ENCODE data around the gene MBD3L3. TPM values are rescaled to one million over a fixed set of nuclear protein-coding genes. Genes with fewer than 3 reads are reported as not detected.
A peak's percentile ranks its signal among the peaks of the same experiment; 100 is the strongest.
"Not testable (repeated sequence)": the region's sequence is repeated elsewhere in the genome, so short reads cannot be mapped to it uniquely, and the experiment has no call there.

Gene MBD3L3
- total RNA-seq, 1 donor, result not detected

- H3K9me3 ChIP-seq (ENCODE audit: low read depth, low read length); DNase-seq (ENCODE audit: insufficient read length, low spot score, missing footprints); H3K27ac ChIP-seq (ENCODE audit: low read depth, low read length); H3K79me2 ChIP-seq (ENCODE audit: insufficient read depth, low read length); H4K20me1 ChIP-seq (ENCODE audit: insufficient read depth, low read length); H3K4me3 ChIP-seq (ENCODE audit: insufficient read depth, low read length); H3K27me3 ChIP-seq (ENCODE audit: insufficient read depth, low read length); H2AFZ ChIP-seq (ENCODE audit: low read length); H3K4me1 ChIP-seq (ENCODE audit: insufficient read depth, low read length); H3K4me2 ChIP-seq (ENCODE audit: insufficient read depth, low read length); H3K36me3 ChIP-seq (ENCODE audit: insufficient read depth, low read length): not testable (repeated sequence)
Observed at GRCh38 chr19:7021331-7021730, 37.1 kb downstream of the MBD3L3 start, which contains the start of gene MBD3L2B. Gene MBD3L2B (minus strand): TSS chr19:7021431. CDS start chr19:7021397, 34 bp downstream.

- no peaks in the 10 kb centered on the region for H3K79me2 ChIP-seq (ENCODE audit: insufficient read depth, low read length)
- H3K4me3 ChIP-seq (ENCODE audit: insufficient read depth, low read length), result no peak overlapping the region
- TF ChIP-seq CTCF (IDR thresholded peaks at IDR 0.05; ENCODE audit: extremely low read depth, low read depth, low read length), result no peak
- no peaks in the 10 kb centered on the region for H3K36me3 ChIP-seq (ENCODE audit: insufficient read depth, low read length)
- H4K20me1 ChIP-seq (ENCODE audit: insufficient read depth, low read length), result no peaks in the 10 kb centered on the region
- H2AFZ ChIP-seq (ENCODE audit: low read length), result no peak overlapping the region
- H3K27me3 ChIP-seq (ENCODE audit: insufficient read depth, low read length), result no peaks in the 10 kb centered on the region
- DNase-seq (ENCODE audit: insufficient read length, low spot score, missing footprints), result no peak
- H3K27ac ChIP-seq (ENCODE audit: low read depth, low read length), result no peak overlapping the region
- H3K9me3 ChIP-seq (ENCODE audit: low read depth, low read length), result no peaks in the 10 kb centered on the region
- H3K4me1 ChIP-seq (ENCODE audit: insufficient read depth, low read length), result no peaks in the 10 kb centered on the region
- H3K4me2 ChIP-seq (ENCODE audit: insufficient read depth, low read length), result no peak overlapping the region
Observed at GRCh38 chr19:7018828-7019227, 39.6 kb downstream of the MBD3L3 start.

- Histone ChIP-seq H2AFZ (ENCODE audit: low read length) (no peak overlapping the region), H3K27ac (ENCODE audit: low read depth, low read length) (no peak overlapping the region), H4K20me1 (ENCODE audit: insufficient read depth, low read length) (no peaks in the 10 kb centered on the region), H3K4me1 (ENCODE audit: insufficient read depth, low read length) (no peaks in the 10 kb centered on the region), H3K4me2 (ENCODE audit: insufficient read depth, low read length) (no peak overlapping the region), H3K36me3 (ENCODE audit: insufficient read depth, low read length) (no peaks in the 10 kb centered on the region), H3K4me3 (ENCODE audit: insufficient read depth, low read length) (no peak overlapping the region), H3K79me2 (ENCODE audit: insufficient read depth, low read length) (no peaks in the 10 kb centered on the region), H3K9me3 (ENCODE audit: low read depth, low read length) (no peaks in the 10 kb centered on the region), H3K27me3 (ENCODE audit: insufficient read depth, low read length) (no peaks in the 10 kb centered on the region)
- TF ChIP-seq CTCF (IDR thresholded peaks at IDR 0.05; ENCODE audit: extremely low read depth, low read depth, low read length), result no peak
- peak; percentile 72 for DNase-seq (ENCODE audit: insufficient read length, low spot score, missing footprints)
Observed at GRCh38 chr19:7013678-7014077, 44.8 kb downstream of the MBD3L3 start.

- Histone ChIP-seq H3K27ac (ENCODE audit: low read depth, low read length) (no peak overlapping the region), H2AFZ (ENCODE audit: low read length) (no peak overlapping the region), H3K4me2 (ENCODE audit: insufficient read depth, low read length) (no peak overlapping the region), H3K27me3 (ENCODE audit: insufficient read depth, low read length) (no peaks in the 10 kb centered on the region), H4K20me1 (ENCODE audit: insufficient read depth, low read length) (no peaks in the 10 kb centered on the region), H3K36me3 (ENCODE audit: insufficient read depth, low read length) (no peaks in the 10 kb centered on the region), H3K4me1 (ENCODE audit: insufficient read depth, low read length) (no peaks in the 10 kb centered on the region), H3K9me3 (ENCODE audit: low read depth, low read length) (no peaks in the 10 kb centered on the region), H3K79me2 (ENCODE audit: insufficient read depth, low read length) (no peaks in the 10 kb centered on the region), H3K4me3 (ENCODE audit: insufficient read depth, low read length) (no peak overlapping the region)
- TF ChIP-seq CTCF (IDR thresholded peaks at IDR 0.05; ENCODE audit: extremely low read depth, low read depth, low read length), result no peak
- no peak for DNase-seq (ENCODE audit: insufficient read length, low spot score, missing footprints)
Observed at GRCh38 chr19:7010722-7011593, 47.5 kb downstream of the MBD3L3 start.
